ENCODE data around the gene IER2. TPM values are rescaled to one million over a fixed set of nuclear protein-coding genes. Genes with fewer than 3 reads are reported as not detected.

IER2 gene
- total and polyA plus RNA-seq, 9 of the 15 experiments (the other 6 are each of a cell fraction or from before 2014, with no cell fraction given): 4.5 to 205 (median 23.7) TPM

- peak; percentile 89 for TF ChIP-seq ZBTB26 (CRISPR knock-in tag; IDR thresholded peaks at IDR 0.05)
- TF ChIP-seq RBM25 (IDR thresholded peaks at IDR 0.05; ENCODE audit: low read depth, low read length, severe bottlenecking): peak; percentile 70
- TF ChIP-seq SRSF1 (IDR thresholded peaks at IDR 0.05; ENCODE audit: low read depth, low read length): no peak
- no peak for TF ChIP-seq ATF1 (CRISPR knock-in tag; IDR thresholded peaks at IDR 0.05)
- TF ChIP-seq ATF1 (tag; IDR thresholded peaks at IDR 0.05): peak; percentile 74
- 0 out of 2 replicates have a peak, but pooled peaks have one; percentile 7 for TF ChIP-seq NR2F6 (CRISPR knock-in tag; IDR thresholded peaks at IDR 0.05)
- TF ChIP-seq ETV1 (tag; conservative IDR thresholded peaks at IDR 0.05; ENCODE audit: low read depth): peak; percentile 98
- peak; percentile 53 for TF ChIP-seq DACH1 (IDR thresholded peaks at IDR 0.05; ENCODE audit: partially characterized antibody)
- TF ChIP-seq ZNF695 (CRISPR knock-in tag; IDR thresholded peaks at IDR 0.05): 0 out of 2 replicates have a peak, but pooled peaks have one; percentile 8
- peak; percentile 87 for TF ChIP-seq POLR2H (tag; IDR thresholded peaks at IDR 0.05; ENCODE audit: low read depth)
- no peak for TF ChIP-seq CSDE1 (IDR thresholded peaks at IDR 0.05)
- no peak for TF ChIP-seq ZZZ3 (IDR thresholded peaks at IDR 0.05)
- TF ChIP-seq BCL6 (CRISPR knock-in tag; IDR thresholded peaks at IDR 0.05): no peak
- peak; percentile 49; the same call in 1 of the 2 replicates for TF ChIP-seq ZNF174 (CRISPR knock-in tag; IDR thresholded peaks at IDR 0.05)
- no peak for TF ChIP-seq SFPQ (IDR thresholded peaks at IDR 0.05; ENCODE audit: low read depth, low read length)
- TF ChIP-seq SIN3A (IDR thresholded peaks at IDR 0.05; ENCODE audit: borderline replicate concordance in 2 of 2, control insufficient read depth in 1 of 2, low read depth in 2 of 2, low read length in 2 of 2): peak; percentile 71 to 72; a peak in 2 of 4 replicates
- TF ChIP-seq TCFL5 (CRISPR knock-in tag; conservative IDR thresholded peaks at IDR 0.05): no peak; the same call in 1 of the 2 replicates
- no peak for TF ChIP-seq MTF1 (CRISPR knock-in tag; IDR thresholded peaks at IDR 0.05; ENCODE audit: borderline replicate concordance)
- TF ChIP-seq, protein P1, sequence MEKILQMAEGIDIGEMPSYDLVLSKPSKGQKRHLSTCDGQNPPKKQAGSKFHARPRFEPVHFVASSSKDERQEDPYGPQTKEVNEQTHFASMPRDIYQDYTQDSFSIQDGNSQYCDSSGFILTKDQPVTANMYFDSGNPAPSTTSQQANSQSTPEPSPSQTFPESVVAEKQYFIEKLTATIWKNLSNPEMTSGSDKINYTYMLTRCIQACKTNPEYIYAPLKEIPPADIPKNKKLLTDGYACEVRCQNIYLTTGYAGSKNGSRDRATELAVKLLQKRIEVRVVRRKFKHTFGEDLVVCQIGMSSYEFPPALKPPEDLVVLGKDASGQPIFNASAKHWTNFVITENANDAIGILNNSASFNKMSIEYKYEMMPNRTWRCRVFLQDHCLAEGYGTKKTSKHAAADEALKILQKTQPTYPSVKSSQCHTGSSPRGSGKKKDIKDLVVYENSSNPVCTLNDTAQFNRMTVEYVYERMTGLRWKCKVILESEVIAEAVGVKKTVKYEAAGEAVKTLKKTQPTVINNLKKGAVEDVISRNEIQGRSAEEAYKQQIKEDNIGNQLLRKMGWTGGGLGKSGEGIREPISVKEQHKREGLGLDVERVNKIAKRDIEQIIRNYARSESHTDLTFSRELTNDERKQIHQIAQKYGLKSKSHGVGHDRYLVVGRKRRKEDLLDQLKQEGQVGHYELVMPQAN (IDR thresholded peaks at IDR 0.05; ENCODE audit: borderline replicate concordance): peak; percentile 45; the same call in 1 of the 2 replicates
- TF ChIP-seq SMC3 (conservative IDR thresholded peaks at IDR 0.05; ENCODE audit: insufficient read depth, low read depth, low read length): no peak
- TF ChIP-seq NR4A1 (CRISPR knock-in tag; IDR thresholded peaks at IDR 0.05): no peak
- peak; percentile 83 for TF ChIP-seq NR4A1 (tag; IDR thresholded peaks at IDR 0.05)
These were observed 47.3 kb upstream of the IER2 start, which contains the start of gene LYL1 (continued) for GRCh38 chr19:13102666-13103580.
